Testis (tissue), 3 donors: ENCODE measurements around the gene KLRF1. TPM values are rescaled to one million over a fixed set of nuclear protein-coding genes. Genes with fewer than 3 reads are reported as not detected.

Experiments used
- DNase-seq: peaks from one replicate; pipeline ENCODE4 v3.0.0-alpha.2; 2019
- H3K27ac ChIP-seq, 2 donors: fragments of 200-600 bp; sonication (generic); one replicate each; pipeline ENCODE4 v1.5.1; 2019
- H3K27me3 ChIP-seq: fragments of 200-600 bp; sonication (generic); one replicate; pipeline ENCODE4 v1.5.1; 2019
- H3K36me3 ChIP-seq: fragments of 200-600 bp; sonication (generic); one replicate; pipeline ENCODE4 v1.5.1; 2017; ENCODE audit warnings: low read depth; ENCODE audit errors: missing control alignments
- H3K4me1 ChIP-seq: fragments of 200-600 bp; sonication (generic); one replicate; pipeline ENCODE4 v1.5.1; 2019
- H3K4me3 ChIP-seq, 2 donors: fragments of 200-600 bp; sonication (generic); one replicate each; pipeline ENCODE4 v1.5.1; 2017 to 2019
- H3K9me3 ChIP-seq: fragments of 200-600 bp; sonication (generic); one replicate; pipeline ENCODE4 v1.5.1; 2017
- POLR2A ChIP-seq: fragments of 450-650 bp; IDR thresholded peaks from one replicate; pipeline ENCODE4 v1.6.1; 2017; ENCODE audit warnings: antibody characterized with exemption, mild to moderate bottlenecking, moderate library complexity
- WGBS, 2 donors: methylation state at CpG; one replicate each; pipeline ENCODE4 v1.1.5; 2018; 5-methylcytosine and 5-hydroxymethylcytosine counted together
- intact Hi-C: fragments of 100-400 bp; cut with DNase I; formaldehyde crosslinking; loops from one replicate; pipeline ENCODE4 v1.15.1; 2023; ENCODE audit warnings: low total_unique reads
- polyA plus RNA-seq: library from polyadenylated mRNA; stranded (reverse); fragments of 350-450 nt; fragmentation: Illumina TruSeq; extraction: RNeasy Lipid Tissue Mini Kit (QIAGEN cat#74804); gene quantifications from one replicate; pipeline ENCODE4 v1.2.3, GENCODE V29; 2014; ENCODE audit warnings: low read depth, low replicate concordance; ENCODE audit not compliant: insufficient read depth
- total RNA-seq, 2 donors: library from RNA; depleted of rRNA; stranded (reverse); fragments of >200 nt; gene quantifications; one replicate each; pipeline ENCODE4 v1.2.3, GENCODE V29; 2016
- TF ChIP-seq, protein P1 (sequence below), 3 experiments: fragments of 450-650 bp in 2 of 3; fragments of 200-600 bp in 1 of 3; sonication (generic) in 1 of 3; IDR thresholded peaks; one replicate each; pipeline ENCODE4 v1.5.1; 2016 to 2019; ENCODE audit warnings: antibody characterized with exemption in 3 of 3, mild to moderate bottlenecking in 2 of 3, moderate library complexity in 1 of 3

The KLRF1 gene
- total and polyA plus RNA-seq, 3 donors from 2014 or later: 0.43 to 1.2 (median 1.0) TPM

- no peak for TF ChIP-seq POLR2A
- TF ChIP-seq, protein P1, sequence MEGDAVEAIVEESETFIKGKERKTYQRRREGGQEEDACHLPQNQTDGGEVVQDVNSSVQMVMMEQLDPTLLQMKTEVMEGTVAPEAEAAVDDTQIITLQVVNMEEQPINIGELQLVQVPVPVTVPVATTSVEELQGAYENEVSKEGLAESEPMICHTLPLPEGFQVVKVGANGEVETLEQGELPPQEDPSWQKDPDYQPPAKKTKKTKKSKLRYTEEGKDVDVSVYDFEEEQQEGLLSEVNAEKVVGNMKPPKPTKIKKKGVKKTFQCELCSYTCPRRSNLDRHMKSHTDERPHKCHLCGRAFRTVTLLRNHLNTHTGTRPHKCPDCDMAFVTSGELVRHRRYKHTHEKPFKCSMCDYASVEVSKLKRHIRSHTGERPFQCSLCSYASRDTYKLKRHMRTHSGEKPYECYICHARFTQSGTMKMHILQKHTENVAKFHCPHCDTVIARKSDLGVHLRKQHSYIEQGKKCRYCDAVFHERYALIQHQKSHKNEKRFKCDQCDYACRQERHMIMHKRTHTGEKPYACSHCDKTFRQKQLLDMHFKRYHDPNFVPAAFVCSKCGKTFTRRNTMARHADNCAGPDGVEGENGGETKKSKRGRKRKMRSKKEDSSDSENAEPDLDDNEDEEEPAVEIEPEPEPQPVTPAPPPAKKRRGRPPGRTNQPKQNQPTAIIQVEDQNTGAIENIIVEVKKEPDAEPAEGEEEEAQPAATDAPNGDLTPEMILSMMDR (IDR thresholded peaks at IDR 0.05): no peak
- Histone ChIP-seq H3K4me3 (no peak overlapping the region), H3K27ac (no peak overlapping the region), H3K27me3 (no peaks in the 10 kb centered on the region), H3K9me3 (no peaks in the 10 kb centered on the region), H3K36me3 (no peaks in the 10 kb centered on the region), H3K4me1 (peaks cover 4% of the 10 kb centered on the region)
- intact Hi-C loops: no loop called here
- DNase-seq: no peak
- 66 to 77% methylated on average over 2 of the region's 2 CpGs for WGBS, 2 donors
These were observed 43.0 kb upstream of the KLRF1 start for GRCh38 chr12:9784326-9784725.

DNA sequence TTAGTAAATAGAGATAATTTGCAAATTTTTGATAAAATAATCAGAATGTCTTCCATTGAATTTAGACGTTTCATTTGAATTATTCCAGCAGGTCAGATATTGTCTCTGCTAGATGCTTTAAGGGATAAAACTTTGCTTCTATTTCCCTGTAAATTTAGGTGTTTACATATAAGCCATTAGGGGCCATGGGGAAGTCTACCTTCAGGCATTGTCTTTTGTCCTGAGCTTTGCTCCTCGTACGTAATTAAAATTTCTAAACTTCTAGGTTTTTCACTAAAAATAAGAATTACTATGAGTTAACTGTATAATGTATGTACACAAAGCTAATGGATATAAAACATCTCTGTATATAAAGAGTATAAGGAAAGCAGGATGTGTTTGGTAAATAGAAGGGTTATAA is 42.5 kb upstream of the KLRF1 start:
- TF ChIP-seq POLR2A: no peak
- TF ChIP-seq, protein P1 (IDR thresholded peaks at IDR 0.05): no peak
- no peaks in the 10 kb centered on the region for H3K36me3 ChIP-seq
- peaks cover 4% of the 10 kb centered on the region for H3K4me1 ChIP-seq
- no peaks in the 10 kb centered on the region for H3K27me3 ChIP-seq
- no peak overlapping the region for H3K4me3 ChIP-seq
- DNase-seq: no peak
- no peaks in the 10 kb centered on the region for H3K9me3 ChIP-seq
- WGBS, 2 donors: 69 to 77% methylated on average over 3 of the region's 3 CpGs
- intact Hi-C loops: no loop called here
- H3K27ac ChIP-seq: no peak overlapping the region

DNA sequence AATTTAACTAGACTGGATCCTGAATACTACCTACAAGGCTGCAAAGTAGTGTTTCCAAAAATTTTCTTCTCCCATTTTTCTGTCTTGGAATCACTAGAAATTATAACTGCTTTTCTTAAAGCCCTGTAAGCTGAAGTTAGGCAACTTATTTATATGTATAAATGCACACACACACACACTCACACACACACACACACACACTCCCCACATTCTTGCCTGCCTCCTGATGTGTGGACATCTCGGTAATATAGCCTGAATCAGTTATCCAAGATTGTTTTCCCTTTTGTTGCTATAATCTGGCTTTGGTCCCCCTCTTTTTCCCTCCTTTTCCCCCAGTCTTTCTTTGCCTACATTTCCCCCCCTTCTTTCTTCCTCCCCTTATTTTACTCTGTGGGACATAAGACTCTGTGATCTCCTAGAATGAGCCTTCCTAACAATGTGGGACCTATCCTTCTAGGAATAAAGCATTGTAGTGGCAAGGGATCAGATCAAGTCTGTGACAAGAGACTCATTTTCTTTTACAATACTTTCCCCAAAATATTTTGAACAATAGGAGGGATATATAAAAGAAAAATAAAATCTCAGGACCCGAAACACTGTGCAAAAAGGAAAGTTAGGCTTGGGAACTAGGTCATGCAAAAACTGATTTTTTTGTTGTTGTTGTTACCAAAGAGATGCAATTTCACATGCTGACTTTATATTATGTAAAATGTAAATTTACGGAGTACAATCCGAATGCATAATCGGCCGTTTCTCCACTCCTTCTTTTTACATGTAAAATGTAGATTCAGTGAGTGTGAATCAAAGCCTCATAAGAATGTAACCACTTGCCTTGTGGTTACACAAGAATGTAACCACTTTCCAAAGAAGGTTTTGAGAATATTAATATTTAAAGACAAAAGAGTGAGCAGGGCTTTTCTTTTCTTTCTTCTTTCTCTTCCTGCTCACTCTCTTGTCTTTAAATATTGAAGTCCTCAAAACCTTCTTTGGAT is 40.3 kb upstream of the KLRF1 start:
- DNase-seq: no peak
- peaks cover 4% of the 10 kb centered on the region for H3K4me1 ChIP-seq
- no peak for TF ChIP-seq POLR2A
- TF ChIP-seq, protein P1 (IDR thresholded peaks at IDR 0.05): no peak
- intact Hi-C loops: no loop called here
- H3K27me3 ChIP-seq: no peaks in the 10 kb centered on the region
- no peak overlapping the region for H3K4me3 ChIP-seq
- no peaks in the 10 kb centered on the region for H3K36me3 ChIP-seq
- no peaks in the 10 kb centered on the region for H3K9me3 ChIP-seq
- WGBS, 2 donors: 62 to 76% methylated on average over 6 of the region's 6 CpGs
- no peak overlapping the region for H3K27ac ChIP-seq

- Histone ChIP-seq H3K4me3 (no peak overlapping the region), H3K27ac (no peak overlapping the region), H3K27me3 (no peaks in the 10 kb centered on the region), H3K9me3 (no peaks in the 10 kb centered on the region), H3K36me3 (no peaks in the 10 kb centered on the region), H3K4me1 (peaks cover under 1% of the 10 kb centered on the region)
- DNase-seq: no peak
- intact Hi-C loops: no loop called here
- whole genome bisulfite sequencing, 2 donors: 29 to 36% methylated on average over 2 of the region's 2 CpGs
- TF ChIP-seq POLR2A: no peak
- TF ChIP-seq, protein P1 (IDR thresholded peaks at IDR 0.05): no peak
These were observed 34.9 kb upstream of the KLRF1 start for GRCh38 chr12:9792185-9792900.
